Adrenal gland (tissue), 12 donors: ENCODE data around the gene BACH1. TPM values are rescaled to one million over a fixed set of nuclear protein-coding genes. Genes with fewer than 3 reads are reported as not detected.
"Not testable (repeated sequence)": the region's sequence is repeated elsewhere in the genome, so short reads cannot be mapped to it uniquely, and the experiment has no call there.

Experiments used
- DNase-seq, 7 donors: peaks; one replicate each; pipeline ENCODE4 v3.0.0-alpha.2; 2019 to 2020
- H3K27ac ChIP-seq, 5 donors: fragments of 200-600 bp; sonication (generic) in 4 of 5; 1 replicate in 3 of 5; 2 replicates in 2 of 5; pipeline versions ENCODE4 v1.5.1 to v1.8.0; 2016 to 2020; ENCODE audit warnings: mild to moderate bottlenecking in 1 of 5
- H3K27me3 ChIP-seq: fragments of 200-600 bp; 2 replicates; pipeline ENCODE4 v1.8.0; 2021
- H3K36me3 ChIP-seq, 2 donors: fragments of 200-600 bp; replicated peaks in 1 of 2; 1 replicate in 1 of 2; 2 replicates in 1 of 2; pipeline versions ENCODE4 v1.5.1 to v1.8.0; 2018 to 2022
- H3K4me1 ChIP-seq, 2 donors: fragments of 200-600 bp; replicated peaks in 1 of 2; 1 replicate in 1 of 2; 2 replicates in 1 of 2; pipeline versions ENCODE4 v1.5.1 to v1.8.0; 2018 to 2021
- H3K4me3 ChIP-seq, 4 donors: fragments of 200-600 bp; sonication (generic) in 3 of 4; one replicate each; pipeline ENCODE4 v1.5.1; 2016 to 2018
- H3K9me3 ChIP-seq, 3 donors: fragments of 200-600 bp; sonication (generic) in 1 of 3; replicated peaks in 1 of 3; 1 replicate in 2 of 3; 2 replicates in 1 of 3; pipeline versions ENCODE4 v1.5.1 to v1.8.0; 2016 to 2021
- POLR2A ChIP-seq, 2 donors: fragments of 450-650 bp; IDR thresholded peaks; one replicate each; pipeline ENCODE4 v1.6.1; 2017; ENCODE audit warnings: antibody characterized with exemption in 2 of 2, mild to moderate bottlenecking in 2 of 2, moderate library complexity in 1 of 2
- WGBS, 4 donors: extraction: QIAGEN DNeasy Blood & Tissue Kit in 2 of 4; methylation state at CpG; one replicate each; pipeline versions ENCODE4 v1.1.5 to v1.1.7; 2013 to 2017; 5-methylcytosine and 5-hydroxymethylcytosine counted together
- intact Hi-C, 2 donors: fragments of 100-400 bp; cut with DNase I; formaldehyde crosslinking; loops; one replicate each; pipeline versions ENCODE4 v1.14.1 to v1.15.0; 2022 to 2023
- polyA plus RNA-seq, 3 donors: library from polyadenylated mRNA; stranded (reverse); fragments of 200-250 nt in 2 of 3; fragments of 350-450 nt in 1 of 3; fragmentation: Illumina TruSeq in 1 of 3; extraction: RNeasy Lipid Tissue Mini Kit (QIAGEN cat#74804) in 1 of 3; gene quantifications; one replicate each; pipeline ENCODE4 v1.2.3, GENCODE V29; 2013 to 2014
- total RNA-seq, 9 donors: library from RNA; depleted of rRNA in 4 of 9; stranded (reverse); fragments of >200 nt in 4 of 9; fragments of 120-200 nt in 1 of 9; fragmentation: NEBNext Ultra II Directional in 1 of 9; extraction: Animal tissue kit (Norgen Biotek cat#: 25700) in 1 of 9; gene quantifications; one replicate each; pipeline versions ENCODE4 v1.1.0 to v1.2.4, GENCODE V29; 2013 to 2023
- TF ChIP-seq, protein P1 (sequence below), 6 experiments: fragments of 450-650 bp in 4 of 6; fragments of 200-600 bp in 2 of 6; sonication (generic) in 1 of 6; IDR thresholded peaks; 1 replicate in 5 of 6; 2 replicates in 1 of 6; pipeline versions ENCODE4 v1.5.1 to v1.8.0; 2016 to 2021; ENCODE audit warnings: antibody characterized with exemption in 6 of 6, mild to moderate bottlenecking in 2 of 6, moderate library complexity in 1 of 6
- donor health status: healthy with polysubstance abuse.
- donor health status: Bipolar disorder and iron deficiency.
- donor health status: DM: yes; HTN: yes; CAD: no.
- donor health status: DM: no; HTN: no; CAD: no.
- donor health status: DM: no; HTN: no; CAD: no.
- donor health status: DM: yes; HTN: yes; CAD: no.

BACH1 gene
- total and polyA plus RNA-seq, 12 donors: 5.1 to 61.2 (median 38.6) TPM

DNA sequence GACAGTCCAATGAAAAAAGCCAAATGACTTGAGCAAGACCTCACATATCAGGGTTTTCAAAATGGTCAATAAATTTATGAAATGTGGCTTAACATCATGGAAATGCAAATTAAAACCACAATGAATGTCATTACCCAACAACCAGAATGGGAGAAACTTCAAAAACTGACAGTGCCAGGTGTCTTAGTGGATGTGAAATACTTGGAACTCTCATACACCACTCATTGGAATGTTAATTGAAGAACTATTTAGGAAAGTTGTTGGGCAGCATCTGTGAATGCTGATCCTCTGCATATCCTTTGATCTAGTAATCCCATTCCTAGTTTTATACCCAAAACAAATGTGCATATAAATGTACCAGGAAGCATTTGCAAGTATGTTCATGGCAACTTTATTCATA is 19.2 kb upstream of the BACH1 start:
- H3K36me3 ChIP-seq: no peaks in the 10 kb centered on the region
- no peak for TF ChIP-seq POLR2A (IDR thresholded peaks at IDR 0.05)
- TF ChIP-seq, protein P1, sequence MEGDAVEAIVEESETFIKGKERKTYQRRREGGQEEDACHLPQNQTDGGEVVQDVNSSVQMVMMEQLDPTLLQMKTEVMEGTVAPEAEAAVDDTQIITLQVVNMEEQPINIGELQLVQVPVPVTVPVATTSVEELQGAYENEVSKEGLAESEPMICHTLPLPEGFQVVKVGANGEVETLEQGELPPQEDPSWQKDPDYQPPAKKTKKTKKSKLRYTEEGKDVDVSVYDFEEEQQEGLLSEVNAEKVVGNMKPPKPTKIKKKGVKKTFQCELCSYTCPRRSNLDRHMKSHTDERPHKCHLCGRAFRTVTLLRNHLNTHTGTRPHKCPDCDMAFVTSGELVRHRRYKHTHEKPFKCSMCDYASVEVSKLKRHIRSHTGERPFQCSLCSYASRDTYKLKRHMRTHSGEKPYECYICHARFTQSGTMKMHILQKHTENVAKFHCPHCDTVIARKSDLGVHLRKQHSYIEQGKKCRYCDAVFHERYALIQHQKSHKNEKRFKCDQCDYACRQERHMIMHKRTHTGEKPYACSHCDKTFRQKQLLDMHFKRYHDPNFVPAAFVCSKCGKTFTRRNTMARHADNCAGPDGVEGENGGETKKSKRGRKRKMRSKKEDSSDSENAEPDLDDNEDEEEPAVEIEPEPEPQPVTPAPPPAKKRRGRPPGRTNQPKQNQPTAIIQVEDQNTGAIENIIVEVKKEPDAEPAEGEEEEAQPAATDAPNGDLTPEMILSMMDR (IDR thresholded peaks at IDR 0.05): no peak
- no peak overlapping the region for H3K4me3 ChIP-seq
- intact Hi-C loops: no loop called here
- DNase-seq: no peak
- H3K4me1 ChIP-seq: no peaks in the 10 kb centered on the region
- no peak overlapping the region for H3K27ac ChIP-seq
- no peaks in the 10 kb centered on the region for H3K9me3 ChIP-seq
- no peaks in the 10 kb centered on the region for H3K27me3 ChIP-seq

DNA sequence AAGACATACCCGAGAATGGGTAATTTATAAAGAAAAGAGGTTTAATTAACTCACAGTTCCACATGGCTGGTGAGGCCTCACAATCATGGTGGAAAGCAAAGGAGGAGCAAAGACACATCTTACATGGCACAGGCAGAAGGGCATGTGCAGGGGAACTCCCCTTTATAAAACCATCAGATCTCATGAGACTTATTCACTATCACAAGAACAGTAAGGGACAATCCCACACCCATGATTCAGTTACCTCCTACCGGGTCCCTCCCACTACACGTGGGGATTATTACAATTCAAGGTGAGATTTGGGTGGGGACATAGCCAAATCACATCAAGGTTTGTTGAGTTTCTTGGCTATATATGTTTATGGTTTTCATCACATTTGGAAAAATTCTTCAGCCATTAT is 16.9 kb upstream of the BACH1 start:
- H3K9me3 ChIP-seq, H3K4me3 ChIP-seq, H3K36me3 ChIP-seq, H3K27ac ChIP-seq, DNase-seq, H3K27me3 ChIP-seq, H3K4me1 ChIP-seq, intact Hi-C loops: not testable (repeated sequence)
- WGBS, 4 donors: 83 to 91% (median 87%) methylated on average over 3 of the region's 3 CpGs

DNA sequence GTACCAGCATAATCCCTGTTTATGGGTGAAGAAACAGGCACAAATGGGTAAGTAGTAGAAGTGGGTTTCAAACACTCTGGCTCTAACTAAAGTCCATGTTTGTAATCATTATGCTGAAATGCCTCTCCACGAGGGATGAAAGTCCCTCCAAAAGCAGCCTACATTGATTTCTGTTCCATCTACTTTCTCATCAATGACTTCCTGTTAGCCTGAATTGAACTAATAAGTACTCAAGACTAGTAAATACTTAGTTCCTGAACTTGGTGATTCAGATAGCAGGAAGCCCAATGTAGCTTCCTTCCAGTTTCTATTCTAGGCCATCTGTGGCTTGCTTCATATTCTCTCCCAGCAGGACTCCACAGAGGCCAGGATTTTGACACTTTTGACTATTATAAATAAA is 11.3 kb upstream of the BACH1 start:
- no peak for DNase-seq
- Histone ChIP-seq H3K4me3 (no peak overlapping the region), H3K4me1 (peaks cover 0 to 16% of the 10 kb centered on the region in 2 donors), H3K27ac (peak overlapping the region in 1 of 5 donors; percentile 40), H3K27me3 (no peaks in the 10 kb centered on the region), H3K9me3 (no peaks in the 10 kb centered on the region), H3K36me3 (no peaks in the 10 kb centered on the region)
- 66 to 80% (median 74%) methylated on average over 1 of the region's 1 CpG for WGBS, 4 donors
- intact Hi-C loops: no loop called here
- no peak for TF ChIP-seq POLR2A (IDR thresholded peaks at IDR 0.05)
- TF ChIP-seq, protein P1 (IDR thresholded peaks at IDR 0.05): no peak

DNA sequence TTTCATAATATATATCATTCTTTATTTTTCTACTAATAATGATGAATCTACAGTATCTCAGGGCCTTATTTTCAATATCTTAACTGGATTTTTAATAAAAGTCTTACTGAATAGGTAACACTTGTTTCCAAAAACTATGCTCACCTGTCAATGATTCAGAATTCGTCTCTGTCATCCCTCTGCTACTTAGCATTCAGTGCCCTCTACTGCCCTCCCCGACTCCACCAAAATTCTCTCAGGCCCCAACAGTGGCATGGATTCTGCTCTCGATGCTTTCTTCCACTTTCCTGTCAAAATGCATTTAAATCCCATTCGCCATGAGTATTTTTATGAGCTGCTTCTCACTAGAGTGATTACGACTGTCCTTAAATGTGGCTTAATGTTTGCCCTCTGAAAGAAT is 10.5 kb upstream of the BACH1 start:
- Histone ChIP-seq H3K27ac (no peak overlapping the region), H3K36me3 (no peaks in the 10 kb centered on the region), H3K9me3 (no peaks in the 10 kb centered on the region), H3K4me1 (peaks cover 0 to 16% of the 10 kb centered on the region in 2 donors), H3K4me3 (no peak overlapping the region), H3K27me3 (no peaks in the 10 kb centered on the region)
- WGBS, 4 donors: 80 to 91% (median 88%) methylated on average over 5 of the region's 5 CpGs
- TF ChIP-seq, protein P1 (IDR thresholded peaks at IDR 0.05): no peak
- TF ChIP-seq POLR2A (IDR thresholded peaks at IDR 0.05): no peak
- DNase-seq: no peak
- intact Hi-C loops: no loop called here

DNA sequence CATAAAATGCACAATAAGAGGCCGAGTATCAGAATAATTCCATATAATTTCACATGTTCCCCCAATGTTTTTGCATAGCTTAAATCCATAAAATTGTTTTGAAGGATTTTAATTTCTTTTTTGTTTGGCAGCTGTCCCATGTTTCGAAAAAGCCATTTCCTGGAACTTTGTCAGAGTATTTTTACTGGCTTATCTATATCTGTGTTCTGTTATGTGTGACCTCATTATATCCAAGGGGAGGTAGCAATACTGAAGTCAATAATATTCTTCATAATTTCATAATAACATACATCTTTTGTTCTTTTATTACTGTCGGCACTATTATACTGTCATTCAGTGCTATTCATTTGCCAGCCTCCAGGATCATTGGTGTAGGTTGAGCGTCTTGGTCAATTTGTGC is 9.4 kb upstream of the BACH1 start:
- no peaks in the 10 kb centered on the region for H3K9me3 ChIP-seq
- TF ChIP-seq, protein P1 (IDR thresholded peaks at IDR 0.05): no peak
- no peak for TF ChIP-seq POLR2A (IDR thresholded peaks at IDR 0.05)
- peaks cover 0 to 16% of the 10 kb centered on the region in 2 donors for H3K4me1 ChIP-seq
- H3K27me3 ChIP-seq: no peaks in the 10 kb centered on the region
- H3K36me3 ChIP-seq: no peaks in the 10 kb centered on the region
- WGBS, 4 donors: 62 to 69% (median 65%) methylated on average over 4 of the region's 4 CpGs
- no peak overlapping the region for H3K4me3 ChIP-seq
- H3K27ac ChIP-seq: no peak overlapping the region
- intact Hi-C loops: no loop called here
- no peak for DNase-seq
